HPDE6-E6E7 (cell line): ENCODE results near the gene TIMM44.

Experiments used
- DNase-seq: peaks from one replicate; pipeline ENCODE4 v3.0.0; 2011; ENCODE audit warnings: missing footprints; ENCODE audit errors: extremely low spot score

The TIMM44 gene, protein sequence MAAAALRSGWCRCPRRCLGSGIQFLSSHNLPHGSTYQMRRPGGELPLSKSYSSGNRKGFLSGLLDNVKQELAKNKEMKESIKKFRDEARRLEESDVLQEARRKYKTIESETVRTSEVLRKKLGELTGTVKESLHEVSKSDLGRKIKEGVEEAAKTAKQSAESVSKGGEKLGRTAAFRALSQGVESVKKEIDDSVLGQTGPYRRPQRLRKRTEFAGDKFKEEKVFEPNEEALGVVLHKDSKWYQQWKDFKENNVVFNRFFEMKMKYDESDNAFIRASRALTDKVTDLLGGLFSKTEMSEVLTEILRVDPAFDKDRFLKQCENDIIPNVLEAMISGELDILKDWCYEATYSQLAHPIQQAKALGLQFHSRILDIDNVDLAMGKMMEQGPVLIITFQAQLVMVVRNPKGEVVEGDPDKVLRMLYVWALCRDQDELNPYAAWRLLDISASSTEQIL

DNA sequence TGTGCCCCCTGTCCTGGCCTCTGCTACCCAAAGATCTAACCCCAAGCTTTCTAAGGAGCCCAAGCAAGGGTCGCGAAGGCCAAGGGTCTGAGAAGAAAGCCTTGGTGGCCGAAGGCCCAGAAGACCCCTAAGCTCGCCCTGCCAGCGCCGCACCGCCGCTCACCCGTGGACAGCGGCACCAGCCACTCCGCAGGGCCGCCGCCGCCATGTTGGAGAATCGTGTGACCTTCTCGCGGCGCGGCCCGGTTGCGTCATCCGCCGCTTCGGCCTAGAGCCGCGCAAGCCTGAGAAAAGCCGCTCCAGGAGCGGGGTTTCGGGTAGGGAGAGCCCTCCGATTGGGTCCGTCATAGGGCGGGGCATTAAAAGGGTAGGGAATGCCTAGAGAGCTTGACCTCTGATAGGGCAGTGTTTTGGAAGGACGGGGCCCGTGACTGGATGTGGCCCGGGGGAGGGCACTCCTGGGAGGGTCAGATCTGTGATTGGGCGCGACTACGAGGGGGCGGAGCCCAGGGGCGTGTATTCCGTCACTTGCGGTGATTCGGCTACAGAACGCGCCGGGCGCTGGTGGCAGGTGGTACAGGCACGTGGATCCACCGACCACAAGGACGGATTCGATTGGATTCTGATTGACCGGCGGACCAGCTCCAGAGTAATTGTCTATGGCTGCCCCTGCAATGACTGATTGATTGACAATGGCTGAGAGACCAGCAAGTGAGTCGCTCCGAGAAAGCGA lies at the start of gene TIMM44:
TIMM44 (minus strand) TSS at position 223 of the 733 bp plus-strand sequence; CDS start at position 208, 15 bp downstream.
- DNase-seq = peak; percentile 99

DNA sequence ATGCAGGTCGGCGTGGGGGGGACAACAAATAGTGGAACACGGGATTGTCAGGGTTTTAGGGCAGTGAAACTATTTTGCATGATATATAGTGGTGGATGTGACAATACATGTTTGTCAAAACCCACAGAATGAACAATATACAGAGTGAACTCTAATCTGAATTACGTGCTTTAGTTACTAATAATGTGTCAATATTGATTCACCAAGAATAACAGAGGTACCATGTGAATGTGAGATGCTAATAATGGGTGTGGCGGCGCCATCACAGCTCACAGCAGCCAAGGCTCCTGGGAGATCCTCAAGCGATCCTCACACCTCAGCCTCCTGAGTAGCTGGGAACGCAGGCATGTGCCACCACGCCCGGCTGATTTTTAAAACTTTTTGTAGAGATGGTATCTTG lies 49.1 kb upstream of the TIMM44 start:
- DNase-seq = no peak

DNA sequence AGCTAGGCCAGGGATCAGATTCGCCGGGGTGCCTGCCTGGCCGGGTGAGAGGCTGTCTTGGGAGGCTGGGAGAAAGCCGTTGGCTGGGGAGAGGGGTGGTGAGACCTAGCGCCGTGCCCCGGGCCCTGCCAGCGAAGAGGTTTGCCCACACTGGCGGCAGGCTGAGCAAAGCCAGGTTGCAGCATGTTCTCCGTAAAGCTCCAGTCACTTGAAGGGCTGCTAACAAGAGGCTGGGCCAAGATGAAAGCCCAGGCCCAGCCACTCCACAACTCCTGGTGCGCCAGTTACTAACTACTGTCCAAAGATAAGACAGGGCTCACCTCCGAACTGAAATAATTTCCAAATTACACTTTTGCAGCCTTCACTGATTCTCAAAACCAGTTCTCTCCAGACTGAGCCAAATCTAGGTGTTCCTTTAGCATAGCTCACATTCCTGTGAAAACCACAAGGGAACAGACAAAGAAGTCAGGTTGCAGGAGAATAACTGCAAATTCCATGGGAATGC lies 45.7 kb upstream of the TIMM44 start:
- no peak for DNase-seq

DNA sequence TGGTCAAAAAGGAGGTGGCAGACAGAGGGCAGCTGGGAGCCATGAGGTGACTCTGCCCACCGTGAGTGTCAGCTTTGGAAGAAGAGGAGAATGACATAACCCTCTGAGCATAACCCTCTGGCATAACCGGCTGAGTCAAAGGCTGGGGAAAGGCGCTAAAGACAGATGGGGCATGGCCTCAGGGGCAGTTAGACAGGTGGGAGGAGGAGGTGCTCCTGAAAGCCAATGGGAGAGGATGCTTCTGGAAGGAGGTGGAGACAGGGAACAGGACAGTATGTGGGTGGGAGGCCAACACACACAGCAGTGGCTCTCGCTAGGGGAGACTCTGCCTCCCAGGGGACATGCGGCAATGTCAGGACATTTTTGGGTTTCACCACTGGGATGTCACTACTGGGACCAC lies 44.8 kb upstream of the TIMM44 start:
- no peak for DNase-seq

DNA sequence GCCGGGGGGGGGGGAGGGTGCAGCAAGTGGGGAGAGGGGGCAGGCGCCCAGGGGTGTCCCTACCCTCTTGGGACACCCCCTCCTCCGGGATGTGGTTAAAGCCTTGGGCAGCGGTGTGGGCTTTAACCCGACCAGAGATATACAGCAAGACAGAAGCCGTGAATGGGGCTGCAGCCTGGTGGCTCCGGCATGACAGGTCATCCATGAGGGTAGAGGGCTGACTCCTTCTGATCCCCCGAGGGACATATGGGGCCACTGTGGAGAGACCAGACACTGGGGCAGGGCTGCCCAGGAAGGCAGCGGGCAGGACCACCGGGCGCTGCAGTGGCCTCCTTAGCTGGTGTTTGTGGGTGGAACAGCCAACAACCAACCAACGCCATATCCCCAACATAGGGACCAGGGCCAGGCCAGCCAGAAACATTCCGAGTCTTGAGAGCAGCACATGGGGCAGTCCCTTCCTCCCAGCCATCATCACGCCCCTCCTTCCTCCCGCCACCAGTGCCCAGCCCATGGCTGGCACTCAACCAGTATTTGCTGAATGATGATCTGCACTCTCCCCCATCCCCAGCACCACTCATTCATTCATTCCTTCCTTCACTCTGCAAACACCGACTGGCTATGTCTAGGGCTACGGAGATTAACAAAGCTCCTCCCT lies 43.8 kb upstream of the TIMM44 start:
- DNase-seq = no peak

DNA sequence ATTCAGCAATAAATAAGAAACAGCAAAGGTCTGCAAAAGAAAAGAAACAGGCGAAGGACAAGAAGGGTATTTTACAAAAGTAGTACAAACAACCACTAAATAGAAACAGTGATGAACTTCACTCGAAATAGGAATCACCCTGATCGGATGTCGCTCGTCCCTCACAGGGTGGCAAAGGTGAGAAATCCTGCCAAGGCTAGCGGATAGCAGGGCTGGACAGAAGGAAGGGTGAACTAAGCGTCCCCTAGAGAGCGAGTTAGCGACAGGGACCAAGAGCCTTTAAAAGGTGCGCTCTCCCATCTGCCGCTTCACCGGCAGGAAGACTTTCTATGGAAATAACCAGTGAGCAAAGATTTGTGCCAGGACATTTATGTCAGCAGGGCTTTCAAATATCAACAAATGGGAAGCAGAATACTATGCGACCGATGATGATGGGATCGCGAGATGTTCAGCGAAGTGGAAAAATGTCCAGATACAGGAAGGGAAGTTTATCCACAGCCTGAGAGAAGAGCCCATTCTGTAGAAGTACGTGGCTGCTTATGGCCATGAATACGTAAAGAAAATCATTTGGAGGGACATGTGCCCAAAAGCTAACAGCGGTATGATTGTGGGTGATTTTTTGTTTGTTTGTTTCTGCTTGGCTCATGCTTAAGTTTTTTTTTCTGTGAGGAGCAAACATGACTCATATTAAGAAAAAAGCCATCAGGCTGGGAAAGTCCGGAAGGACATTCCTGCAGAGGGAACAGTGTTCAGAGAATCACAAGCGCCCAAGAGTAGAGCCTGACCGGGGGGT lies 43.1 kb upstream of the TIMM44 start:
- peak; percentile 45 for DNase-seq

DNA sequence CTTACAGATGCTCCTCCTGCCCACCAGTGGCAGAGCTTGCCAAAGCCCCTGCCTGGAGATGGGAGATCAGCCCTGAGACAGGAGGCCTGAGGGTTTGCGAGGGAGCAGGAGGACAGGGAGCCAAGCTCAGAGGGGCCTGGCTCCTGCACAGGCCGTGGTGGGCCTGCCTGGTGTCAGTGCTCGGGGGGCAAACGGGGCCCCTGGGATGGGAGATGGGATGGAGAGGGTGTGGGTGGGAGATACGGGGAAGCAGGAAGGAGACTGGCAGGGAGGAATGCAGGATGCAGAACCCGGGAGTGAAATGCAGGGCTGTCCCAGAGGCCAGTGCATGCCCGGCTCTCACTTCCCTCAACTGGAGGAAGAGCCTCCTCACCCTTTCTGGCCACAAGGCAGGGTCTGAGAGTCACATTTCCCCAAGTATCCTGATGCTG lies 42.0 kb upstream of the TIMM44 start:
- DNase-seq = no peak

DNA sequence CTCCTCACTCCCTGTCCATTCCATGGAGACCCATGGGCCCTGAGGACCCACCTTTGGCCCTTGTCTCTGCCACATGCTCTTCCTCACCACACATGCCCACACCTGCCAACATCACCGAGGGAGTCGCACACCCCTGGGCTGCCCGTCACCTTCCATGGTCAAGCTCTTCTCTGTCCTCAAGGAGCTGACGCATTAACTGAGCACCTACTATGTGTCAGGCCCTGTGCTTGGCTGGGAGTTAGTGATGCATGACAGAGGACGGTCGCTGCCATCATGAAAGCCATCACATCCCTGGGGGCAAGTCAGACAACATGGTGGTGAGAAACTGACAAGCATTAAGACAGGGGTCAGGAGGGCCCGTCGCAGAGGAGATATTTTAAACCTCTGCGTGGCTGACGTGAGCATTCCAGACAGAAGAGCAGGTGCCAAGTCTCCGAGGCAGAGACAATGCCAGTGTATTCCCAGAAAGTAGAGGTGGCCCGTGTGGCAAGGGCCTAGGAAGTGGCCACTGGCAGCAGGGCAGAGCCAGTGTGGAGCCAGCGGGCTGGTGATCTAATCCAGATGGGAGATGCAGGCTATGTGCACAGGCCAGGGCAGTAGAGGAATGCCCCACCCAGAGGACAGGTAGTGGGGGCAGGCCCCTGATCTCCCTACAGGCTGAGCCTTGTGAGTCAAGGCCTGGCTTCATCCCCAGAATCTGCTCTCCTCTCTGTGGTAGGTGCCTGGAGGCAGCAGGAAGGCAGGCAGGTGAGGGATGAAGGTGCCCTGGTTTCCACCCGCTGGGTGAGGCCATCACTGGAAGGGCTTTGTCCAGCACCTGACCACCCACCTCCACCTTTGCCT lies 40.8 kb upstream of the TIMM44 start:
- no peak for DNase-seq

DNA sequence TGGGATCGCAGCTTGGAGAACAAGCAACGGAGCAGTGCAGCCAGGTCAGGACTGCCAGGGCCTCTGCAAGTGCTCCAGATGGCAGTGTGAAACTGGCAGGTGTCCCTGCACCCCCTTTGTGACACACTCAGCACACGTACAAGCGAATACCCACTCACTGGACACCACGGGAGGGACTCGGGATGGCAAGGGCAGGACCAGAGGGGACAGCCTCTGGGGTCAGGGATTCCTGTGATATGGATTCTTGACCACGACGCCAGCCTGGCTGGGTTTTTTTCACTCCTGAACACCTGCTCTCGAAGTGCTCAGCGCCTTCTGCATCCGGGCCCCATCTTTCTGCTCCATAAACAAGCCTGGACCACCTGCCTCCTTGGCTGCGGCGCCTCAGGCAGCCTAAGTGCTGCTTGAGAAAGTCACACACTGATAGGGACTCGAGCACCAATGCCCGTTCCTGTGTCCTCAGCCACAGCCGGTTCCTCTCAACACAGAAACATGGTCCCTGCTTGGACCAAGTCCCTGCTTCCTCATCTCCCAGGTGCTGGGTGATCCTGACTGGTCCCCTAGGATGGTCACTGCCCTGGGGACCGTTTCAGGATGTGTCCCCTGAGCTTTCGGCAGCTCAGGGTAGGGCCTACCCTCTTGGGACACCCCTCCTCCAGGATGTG lies 40.0 kb upstream of the TIMM44 start:
- DNase-seq = no peak

DNA sequence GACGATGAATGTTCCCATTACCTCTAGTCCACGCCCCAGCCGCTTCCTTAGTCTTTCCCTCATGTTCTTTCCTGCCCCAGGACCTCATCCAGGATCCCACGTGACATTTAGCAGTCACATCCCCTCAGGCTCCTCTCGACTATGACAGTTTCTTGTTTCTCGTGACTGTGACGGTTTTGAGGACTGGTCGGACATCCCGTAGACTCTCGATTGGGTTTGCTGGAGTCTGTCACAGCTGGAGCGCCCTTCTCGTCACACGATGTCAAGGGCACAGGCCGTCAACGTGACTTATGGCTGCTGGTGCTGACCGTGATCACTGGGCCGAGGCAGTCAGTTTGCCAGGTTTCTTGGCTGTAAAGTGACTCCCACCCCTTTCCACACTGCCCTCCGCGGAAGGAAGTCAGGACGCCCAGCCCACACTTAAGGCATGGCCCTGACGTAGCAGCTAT lies 39.2 kb upstream of the TIMM44 start:
- DNase-seq = no peak

DNA sequence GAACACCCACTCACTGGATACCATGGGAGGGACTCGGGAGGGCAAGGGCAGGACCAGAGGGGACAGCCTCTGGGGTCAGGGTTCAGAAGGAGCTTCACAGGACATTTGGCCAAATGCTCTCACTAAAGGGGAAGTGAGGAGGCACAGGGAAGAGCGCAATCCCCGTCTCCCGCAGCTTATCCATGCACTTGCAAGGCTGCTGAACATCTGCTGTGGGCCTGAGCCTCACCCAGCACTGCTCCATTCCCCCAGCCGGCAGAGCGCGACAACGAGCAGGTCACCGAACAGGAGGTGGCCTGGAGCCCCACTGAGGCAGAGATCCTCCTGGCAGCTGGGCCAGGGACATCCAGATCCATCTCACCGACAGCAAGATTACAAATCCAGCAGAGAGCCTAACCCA lies 38.6 kb upstream of the TIMM44 start:
- DNase-seq = no peak

DNA sequence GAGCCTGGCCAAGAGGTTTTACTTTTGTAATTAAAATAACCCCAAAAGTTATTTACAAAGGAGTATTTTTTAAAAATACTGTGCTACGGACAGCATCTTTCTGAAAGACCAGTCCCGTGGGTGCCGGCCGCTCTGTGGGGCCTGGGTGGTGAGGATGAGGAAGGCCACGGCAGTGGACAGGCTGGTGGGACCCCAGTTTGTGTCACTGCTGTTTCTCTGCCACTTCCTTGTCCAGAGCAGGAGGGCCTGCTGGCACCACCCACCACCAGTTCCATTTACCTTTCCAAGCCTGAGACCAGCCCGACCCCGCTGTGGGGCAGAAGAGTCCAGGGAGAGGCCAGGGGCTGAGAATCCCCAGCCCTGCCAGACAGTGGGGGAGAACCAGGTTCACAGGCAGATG lies 38.2 kb upstream of the TIMM44 start:
- no peak for DNase-seq

DNA sequence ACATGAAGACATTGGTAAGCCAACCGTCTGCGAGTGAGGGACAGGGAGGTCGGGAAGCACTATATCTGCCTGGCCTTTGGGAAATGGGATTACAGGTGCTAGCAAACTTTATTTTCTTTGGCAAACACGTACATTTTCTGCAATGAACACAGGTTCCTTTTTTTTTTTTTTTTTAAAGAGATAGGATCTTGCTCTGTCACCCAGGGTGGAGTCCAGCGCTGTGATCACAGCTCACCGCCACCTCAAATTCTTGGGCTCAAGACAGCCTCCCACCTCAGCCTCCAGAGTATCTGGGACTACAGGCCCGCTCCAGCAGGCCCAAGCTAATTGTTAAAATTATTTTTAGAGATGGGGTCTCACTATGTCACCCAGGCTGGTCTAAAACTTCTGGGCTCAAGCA lies 37.7 kb upstream of the TIMM44 start:
- DNase-seq = no peak

DNA sequence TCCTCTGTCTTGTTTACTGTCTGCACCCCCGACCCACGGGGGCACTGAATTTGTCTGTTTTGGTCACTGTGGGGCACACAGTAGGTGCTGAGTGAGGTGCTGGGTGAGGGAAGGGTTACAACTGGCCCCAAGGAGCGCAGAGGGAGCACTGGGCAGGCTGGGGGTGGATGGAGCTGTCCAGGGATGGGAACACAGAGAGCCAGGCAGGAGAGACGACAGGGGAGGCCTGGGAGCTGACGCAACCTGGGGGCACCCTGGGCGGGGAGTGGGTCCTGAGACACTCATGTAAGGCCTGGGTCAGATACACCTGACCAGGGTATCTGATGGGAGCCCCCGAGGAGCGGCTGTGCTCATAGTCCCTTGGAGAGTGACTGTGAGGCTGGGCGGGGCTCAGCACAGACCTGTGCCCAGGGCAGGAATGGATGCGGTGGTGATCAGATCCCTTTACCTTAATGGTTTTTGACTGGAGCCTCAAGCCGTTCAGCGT lies 37.2 kb upstream of the TIMM44 start:
- DNase-seq = no peak

DNA sequence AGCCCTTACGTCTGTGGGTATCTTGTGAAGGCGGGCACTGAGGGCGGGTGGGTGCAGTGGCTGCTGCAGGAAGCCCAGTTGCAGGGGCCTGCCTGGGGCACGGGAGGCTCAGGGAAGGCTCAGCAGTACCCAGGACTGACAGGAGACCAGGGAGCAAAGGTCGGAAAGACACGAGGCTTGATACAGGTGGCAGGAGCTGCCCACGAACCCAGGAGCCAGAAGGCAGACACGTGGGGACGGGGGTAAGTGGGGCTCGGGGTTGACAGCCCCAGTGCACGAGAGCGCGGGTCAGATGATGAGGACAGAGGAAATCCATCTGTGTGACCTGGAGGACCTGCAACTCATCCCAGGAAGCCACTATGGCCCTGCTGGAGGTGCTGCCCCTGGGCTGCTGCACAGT lies 36.7 kb upstream of the TIMM44 start:
- no peak for DNase-seq

DNA sequence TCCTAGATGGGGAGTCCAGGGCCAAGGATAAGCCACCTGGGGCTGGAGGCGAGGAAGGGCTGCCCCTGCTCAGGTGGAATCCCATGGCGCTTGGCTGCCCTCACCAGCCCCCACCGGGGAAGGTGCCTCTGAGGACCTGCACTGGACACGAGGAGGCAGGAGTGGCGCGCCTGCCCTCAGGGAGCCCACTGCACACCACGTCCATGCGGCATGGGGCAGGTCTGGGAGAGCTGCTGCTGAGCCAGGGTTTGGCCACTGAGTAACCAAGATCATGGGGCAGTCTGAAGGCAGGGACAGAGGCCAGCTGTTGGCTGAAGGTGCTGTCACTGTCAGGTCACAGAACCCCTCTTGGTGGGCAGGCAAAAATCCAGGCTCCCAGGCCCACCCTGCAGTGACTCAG lies 36.1 kb upstream of the TIMM44 start:
- DNase-seq = no peak

DNA sequence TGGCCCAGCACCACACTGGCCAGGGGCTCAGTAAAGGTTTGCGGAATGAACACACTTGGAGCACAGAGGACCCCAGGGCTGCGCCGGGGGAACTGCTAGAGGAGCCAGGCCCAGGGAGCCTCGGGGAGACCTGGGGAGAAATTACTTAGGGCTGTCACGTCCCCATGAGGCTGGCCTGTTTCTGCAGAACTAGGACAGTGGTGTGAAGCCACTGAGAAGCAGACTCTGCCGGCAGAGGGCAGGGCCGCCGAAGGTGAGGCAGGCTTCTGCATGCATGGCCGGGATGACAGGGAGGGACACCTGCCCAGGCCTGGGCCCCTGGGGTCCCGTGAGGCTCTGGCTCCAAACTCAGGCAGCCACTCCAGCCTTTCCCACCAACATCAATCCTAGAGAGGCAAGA lies 35.5 kb upstream of the TIMM44 start:
- DNase-seq = no peak

DNA sequence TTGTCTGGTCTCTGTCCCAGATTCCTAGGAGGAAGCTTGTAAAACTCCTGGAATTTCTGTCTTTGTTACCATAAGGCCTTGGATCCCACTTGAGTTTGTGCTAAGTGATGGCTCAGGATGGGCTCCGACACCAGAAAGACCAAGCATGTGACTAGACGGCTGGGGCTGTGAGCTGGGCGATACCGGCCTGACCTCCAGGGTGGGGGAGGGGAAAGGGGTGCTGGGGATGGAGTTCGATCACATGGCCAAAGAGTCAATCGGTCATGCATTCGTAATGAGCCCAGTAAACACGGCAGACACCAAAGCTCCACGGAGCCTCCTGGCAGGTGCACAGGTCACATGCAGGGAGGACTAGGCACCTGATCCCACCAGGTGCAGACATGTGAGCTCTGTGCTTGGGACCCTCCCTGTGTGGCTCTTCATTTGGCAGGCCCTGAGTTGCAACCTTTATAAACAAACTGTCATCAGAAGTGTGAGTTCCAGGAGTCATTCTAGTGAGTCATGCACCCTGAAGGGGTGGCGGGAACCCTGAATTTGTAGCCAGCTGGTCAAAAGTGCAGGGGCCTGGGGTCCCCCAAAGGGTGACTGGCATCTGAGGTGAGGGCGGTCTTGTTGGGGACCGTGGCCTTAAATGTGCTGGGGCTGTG lies 34.8 kb upstream of the TIMM44 start:
- DNase-seq = no peak

DNA sequence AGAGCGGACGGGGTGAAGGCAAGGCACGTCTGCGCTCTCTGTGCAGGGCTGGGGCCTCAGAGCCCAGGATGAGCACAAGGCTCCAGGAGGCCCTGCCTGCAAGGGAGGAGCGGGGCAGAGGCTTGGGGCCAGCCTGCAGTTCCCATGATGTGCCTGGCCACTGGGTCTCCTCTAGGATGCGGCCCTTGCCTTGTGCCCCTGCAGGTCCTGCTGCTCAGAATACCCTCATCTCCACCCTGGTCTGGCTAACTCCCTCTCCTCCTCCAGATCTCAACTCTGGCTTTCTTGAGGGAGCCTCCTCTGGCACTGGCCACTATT lies 34.2 kb upstream of the TIMM44 start:
- no peak for DNase-seq
